RPMI7951 (cell line): ENCODE measurements around the gene IZUMO1R. TPM values are rescaled to one million over a fixed set of nuclear protein-coding genes. Genes with fewer than 3 reads are reported as not detected.
"Not testable (repeated sequence)": the region's sequence is repeated elsewhere in the genome, so short reads cannot be mapped to it uniquely, and the experiment has no call there.

ENCODE experiments used
- DNase-seq: peaks from one replicate; pipeline ENCODE4 v3.0.0-alpha.2; 2012; ENCODE audit warnings: low read depth
- total RNA-seq: library from RNA; depleted of rRNA; stranded (reverse); fragments of >200 nt; shearing (Covaris generic); gene quantifications from 2 replicates; pipeline ENCODE4 v1.2.3, GENCODE V29; 2014; rRNA removed

Gene IZUMO1R
- total RNA-seq = not detected in 2 replicates

GRCh38 chr11:94303966-94304958 lies at the start of gene IZUMO1R:
TSS of gene IZUMO1R (plus strand) at chr11:94304580. CDS start at chr11:94305637, 1,057 bp downstream.
- DNase-seq = no peak

- no peak for DNase-seq
Observed at GRCh38 chr11:94271885-94272372, 32.5 kb upstream of the IZUMO1R start.

GRCh38 chr11:94272738-94273313 lies 31.6 kb upstream of the IZUMO1R start:
- no peak for DNase-seq

- DNase-seq = no peak
Observed at GRCh38 chr11:94275961-94276360, 28.4 kb upstream of the IZUMO1R start.

- no peak for DNase-seq
Observed at GRCh38 chr11:94276943-94277342, 27.4 kb upstream of the IZUMO1R start.

GRCh38 chr11:94278207-94278606 lies 26.2 kb upstream of the IZUMO1R start:
- DNase-seq = not testable (repeated sequence)

- no peak for DNase-seq
Observed at GRCh38 chr11:94279996-94280395, 24.4 kb upstream of the IZUMO1R start.

- no peak for DNase-seq
Observed at GRCh38 chr11:94281324-94281723, 23.1 kb upstream of the IZUMO1R start.

- DNase-seq = no peak
Observed at GRCh38 chr11:94283678-94284077, 20.7 kb upstream of the IZUMO1R start.

GRCh38 chr11:94295534-94295933 lies 8.8 kb upstream of the IZUMO1R start:
- DNase-seq = peak; percentile 46

GRCh38 chr11:94297985-94298576 lies 6.3 kb upstream of the IZUMO1R start:
- no peak for DNase-seq

GRCh38 chr11:94302776-94303175 lies 1.6 kb upstream of the IZUMO1R start:
- no peak for DNase-seq

GRCh38 chr11:94305146-94305545 lies 766 bp downstream of the IZUMO1R start:
- no peak for DNase-seq

GRCh38 chr11:94307101-94307791 lies 2.9 kb downstream of the IZUMO1R start:
- no peak for DNase-seq

- no peak for DNase-seq
Observed at GRCh38 chr11:94308024-94308423, 3.6 kb downstream of the IZUMO1R start.

- DNase-seq = no peak
Observed at GRCh38 chr11:94309757-94310156, 5.4 kb downstream of the IZUMO1R start.

GRCh38 chr11:94310191-94310875 lies 6.0 kb downstream of the IZUMO1R start:
- DNase-seq = no peak

- DNase-seq = no peak
Observed at GRCh38 chr11:94312339-94312738, 8.0 kb downstream of the IZUMO1R start.

- DNase-seq = peak; percentile 41
Observed at GRCh38 chr11:94314064-94314463, 9.7 kb downstream of the IZUMO1R start.

- DNase-seq = no peak
Observed at GRCh38 chr11:94315664-94316063, 11.3 kb downstream of the IZUMO1R start.

- no peak for DNase-seq
Observed at GRCh38 chr11:94322501-94322900, 18.1 kb downstream of the IZUMO1R start.
